ENCODE data around the gene LCE2B. TPM values are rescaled to one million over a fixed set of nuclear protein-coding genes. Genes with fewer than 3 reads are reported as not detected.

The LCE2B gene
- total and polyA plus RNA-seq, 2 experiments from 2014 or later, result not detected

DNA sequence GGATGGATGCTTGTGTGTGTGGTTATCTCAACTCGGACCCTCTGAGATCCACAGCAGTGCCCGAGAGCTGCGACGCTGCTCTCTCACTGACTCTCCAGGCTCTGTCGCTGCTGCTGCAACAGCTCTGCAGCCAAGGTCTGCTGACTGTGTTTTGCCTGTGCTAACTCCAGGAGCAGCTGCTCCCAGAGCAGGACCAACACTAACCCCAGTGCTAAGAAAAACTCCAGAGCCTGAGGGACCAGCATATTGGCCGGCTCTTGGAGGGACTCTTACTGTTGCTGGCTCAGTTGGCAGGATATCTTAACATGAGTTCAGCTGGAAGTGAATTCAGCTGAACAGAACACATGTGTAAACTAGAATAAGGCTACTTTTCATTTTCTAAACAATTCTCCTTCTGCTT lies 6.5 kb upstream of the LCE2B start:
- 52 to 56% methylated on average over 6 of the region's 6 CpGs for WGBS, 2 experiments (ENCODE audit: low coverage in 1 of 2, low lambda C conversion rate in 2 of 2, missing lambda C conversion rate in 2 of 2)
- peaks cover 5% of the 10 kb centered on the region for H3K4me1 ChIP-seq (ENCODE audit: insufficient read depth)
- H3K36me3 ChIP-seq (ENCODE audit: low read depth), result no peaks in the 10 kb centered on the region

DNA sequence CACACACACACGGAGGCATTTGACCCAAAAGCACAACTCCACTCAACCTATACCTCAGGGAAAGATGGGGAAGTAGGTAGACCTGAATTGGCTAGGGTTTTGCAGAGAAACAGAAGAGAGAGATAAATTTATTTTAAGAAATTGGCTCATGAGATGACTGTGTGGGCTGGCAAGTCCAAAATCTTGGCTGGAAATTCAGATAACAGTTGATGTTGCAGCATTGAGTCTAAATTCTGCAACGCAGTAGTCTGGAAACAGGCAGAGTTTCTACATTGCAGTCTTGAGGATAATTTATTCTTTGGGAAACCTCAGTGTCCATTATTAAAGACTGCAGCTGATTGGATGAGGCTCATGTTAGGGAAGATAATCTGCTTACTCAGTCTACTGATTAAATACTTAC lies 4.3 kb upstream of the LCE2B start:
- H3F3A ChIP-seq (ENCODE audit: insufficient read depth), result peaks cover 8% of the 10 kb centered on the region; the same call in 1 of the 2 replicates
- H3K27ac ChIP-seq, result no peak overlapping the region
- no peak overlapping the region for H3K4me3 ChIP-seq
- H3K9me2 ChIP-seq (ENCODE audit: insufficient read depth), result no peaks in the 10 kb centered on the region
- WGBS, 2 experiments (ENCODE audit: low coverage in 1 of 2, low lambda C conversion rate in 2 of 2, missing lambda C conversion rate in 2 of 2), result 5 to 8% methylated on average over 2 of the region's 2 CpGs
- no peaks in the 10 kb centered on the region for H3K27me3 ChIP-seq (replicated peaks; ENCODE audit: insufficient read depth)
- no peak overlapping the region for H3K4me2 ChIP-seq (ENCODE audit: unreplicated experiment)
- in situ Hi-C loops (cut with MboI), result no loop called here
- H3K4me1 ChIP-seq (ENCODE audit: insufficient read depth), result peaks cover 5% of the 10 kb centered on the region
- H3K36me3 ChIP-seq (ENCODE audit: low read depth), result no peaks in the 10 kb centered on the region
- H3K79me2 ChIP-seq (ENCODE audit: insufficient read depth), result no peaks in the 10 kb centered on the region
- H2AFZ ChIP-seq, result no peak overlapping the region
- no peaks in the 10 kb centered on the region for H3K9me3 ChIP-seq (ENCODE audit: low read depth)
- peak; percentile 25 for DNase-seq
- no peaks in the 10 kb centered on the region for H4K20me1 ChIP-seq (ENCODE audit: insufficient read depth)
- no peak overlapping the region for H3K9ac ChIP-seq
- TF ChIP-seq EZH2phosphoT487 (IDR thresholded peaks at IDR 0.05; ENCODE audit: insufficient read depth, low read depth) (no peak), EZH2 (IDR thresholded peaks at IDR 0.05; ENCODE audit: insufficient read depth, poor library complexity, severe bottlenecking) (no peak)

More for the DNA sequence above, 6.5 kb upstream of the LCE2B start:
- no peak for DNase-seq
- no peak overlapping the region for H2AFZ ChIP-seq
- H3K4me2 ChIP-seq (ENCODE audit: unreplicated experiment), result no peak overlapping the region
- no peak overlapping the region for H3K9ac ChIP-seq
- H3K9me2 ChIP-seq (ENCODE audit: insufficient read depth), result no peaks in the 10 kb centered on the region
- in situ Hi-C loops (cut with MboI), result no loop called here
- no peaks in the 10 kb centered on the region for H4K20me1 ChIP-seq (ENCODE audit: insufficient read depth)
- no peaks in the 10 kb centered on the region for H3K27me3 ChIP-seq (replicated peaks; ENCODE audit: insufficient read depth)
- H3K27ac ChIP-seq, result no peak overlapping the region
- no peak overlapping the region for H3K4me3 ChIP-seq
- TF ChIP-seq EZH2 (IDR thresholded peaks at IDR 0.05; ENCODE audit: insufficient read depth, poor library complexity, severe bottlenecking) (no peak), EZH2phosphoT487 (IDR thresholded peaks at IDR 0.05; ENCODE audit: insufficient read depth, low read depth) (no peak)
- no peaks in the 10 kb centered on the region for H3K9me3 ChIP-seq (ENCODE audit: low read depth)
- H3K79me2 ChIP-seq (ENCODE audit: insufficient read depth), result no peaks in the 10 kb centered on the region
- peaks cover 8% of the 10 kb centered on the region; the same call in 1 of the 2 replicates for H3F3A ChIP-seq (ENCODE audit: insufficient read depth)

DNA sequence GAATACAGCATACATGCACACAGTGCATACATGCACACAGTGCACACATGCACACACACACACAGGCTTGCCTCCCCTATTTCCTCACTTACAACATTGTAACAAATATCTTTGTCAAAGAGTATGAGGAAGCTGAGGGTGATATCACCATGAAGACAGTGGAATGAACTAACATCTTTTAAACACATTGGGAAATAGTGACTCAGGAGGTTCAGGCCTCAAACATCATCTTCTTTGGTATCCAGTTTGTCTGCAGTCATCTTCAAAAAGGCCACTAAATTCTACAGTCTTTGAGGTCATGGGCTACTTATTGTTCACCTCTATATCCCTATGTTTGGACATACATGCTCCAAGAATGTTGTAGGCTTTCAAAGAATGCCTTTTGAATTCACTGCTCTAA lies 2.1 kb upstream of the LCE2B start:
- Histone ChIP-seq H3K9me3 (ENCODE audit: low read depth) (no peaks in the 10 kb centered on the region), H3K4me3 (no peak overlapping the region), H3K4me2 (ENCODE audit: unreplicated experiment) (no peak overlapping the region), H3K79me2 (ENCODE audit: insufficient read depth) (no peaks in the 10 kb centered on the region), H3K27me3 (replicated peaks; ENCODE audit: insufficient read depth) (no peaks in the 10 kb centered on the region), H3K27ac (no peak overlapping the region), H3K36me3 (ENCODE audit: low read depth) (no peaks in the 10 kb centered on the region), H3K4me1 (ENCODE audit: insufficient read depth) (peaks cover 5% of the 10 kb centered on the region), H3K9ac (no peak overlapping the region), H2AFZ (no peak overlapping the region), H3F3A (ENCODE audit: insufficient read depth) (peaks cover 8% of the 10 kb centered on the region; the same call in 1 of the 2 replicates), H4K20me1 (ENCODE audit: insufficient read depth) (no peaks in the 10 kb centered on the region), H3K9me2 (ENCODE audit: insufficient read depth) (no peaks in the 10 kb centered on the region)
- TF ChIP-seq EZH2phosphoT487 (IDR thresholded peaks at IDR 0.05; ENCODE audit: insufficient read depth, low read depth), result no peak
- TF ChIP-seq EZH2 (IDR thresholded peaks at IDR 0.05; ENCODE audit: insufficient read depth, poor library complexity, severe bottlenecking), result no peak
- peak; percentile 79 for DNase-seq
- in situ Hi-C loops (cut with MboI), result no loop called here

DNA sequence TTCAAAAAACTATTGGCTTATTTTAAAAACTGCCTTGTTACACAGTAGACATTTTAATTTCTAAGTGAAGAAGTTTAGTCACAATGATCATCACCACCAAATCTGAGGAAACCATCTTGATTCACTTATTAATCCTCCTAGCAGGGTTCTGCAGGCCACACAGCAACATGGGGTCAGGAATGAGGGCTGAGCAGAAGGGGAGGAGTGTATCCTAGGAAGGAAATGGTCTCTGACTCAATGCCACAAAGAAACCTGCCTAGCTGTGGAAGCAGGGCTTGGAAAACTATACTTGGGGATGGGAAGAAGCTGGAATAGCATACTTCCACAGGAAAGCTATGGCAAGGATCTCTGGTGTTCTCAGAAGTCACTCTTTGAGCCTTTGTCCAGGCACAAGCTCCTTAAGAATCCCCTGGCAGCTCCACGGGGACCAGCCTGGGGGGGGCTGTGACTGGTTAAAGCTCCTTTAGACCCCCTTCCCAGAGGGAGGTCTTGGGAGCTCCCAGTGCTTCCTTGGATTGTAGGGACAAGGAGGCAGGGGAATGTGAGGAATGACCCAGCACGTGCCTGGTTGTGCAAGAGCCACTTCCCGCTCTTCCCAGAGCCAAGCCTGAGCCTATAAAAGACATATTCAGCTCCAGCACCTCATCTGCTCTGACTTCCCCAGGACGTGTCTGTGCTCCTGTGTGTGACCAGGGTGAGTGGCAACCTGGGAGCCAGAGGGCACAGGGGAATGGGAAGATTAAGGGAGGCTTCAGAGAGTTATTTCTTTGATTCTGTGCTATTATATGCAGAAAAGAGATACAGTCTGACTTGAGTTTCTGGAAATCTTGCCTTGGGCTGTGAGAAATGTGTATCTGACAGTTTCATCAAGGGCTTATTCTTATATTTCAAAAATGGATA lies 12.0 kb downstream of the LCE2B start, which contains the start of gene LCE2A:
Gene LCE2A (plus strand): TSS at position 645 of the 900 bp plus-strand sequence. CDS start 557 bp downstream, outside the sequence.
- WGBS, 2 experiments (ENCODE audit: low coverage in 1 of 2, low lambda C conversion rate in 2 of 2, missing lambda C conversion rate in 2 of 2), result 2 to 13% methylated on average over 4 of the region's 4 CpGs
- peak within 1 kb of the TSS; percentile 50 for H3K27ac ChIP-seq
- TF ChIP-seq EZH2phosphoT487 (IDR thresholded peaks at IDR 0.05; ENCODE audit: insufficient read depth, low read depth), result no peak
- no peak for TF ChIP-seq EZH2 (IDR thresholded peaks at IDR 0.05; ENCODE audit: insufficient read depth, poor library complexity, severe bottlenecking)
- peak; percentile 61 for DNase-seq
- H3K27me3 ChIP-seq (replicated peaks; ENCODE audit: insufficient read depth), result no peaks in the 10 kb centered on the region
- no peaks in the 10 kb centered on the region for H3K79me2 ChIP-seq (ENCODE audit: insufficient read depth)
- peak within 1 kb of the TSS; percentile 11; the same call in 1 of the 2 replicates for H3K4me3 ChIP-seq
- peaks cover 25% of the 10 kb centered on the region; the same call in 1 of the 2 replicates for H3F3A ChIP-seq (ENCODE audit: insufficient read depth)
- peak within 1 kb of the TSS; percentile 57 for H2AFZ ChIP-seq
- H4K20me1 ChIP-seq (ENCODE audit: insufficient read depth), result no peaks in the 10 kb centered on the region
- H3K4me2 ChIP-seq (ENCODE audit: unreplicated experiment), result peak within 1 kb of the TSS; percentile 41
- no peak within 1 kb of the TSS for H3K9ac ChIP-seq
- no peaks in the 10 kb centered on the region for H3K36me3 ChIP-seq (ENCODE audit: low read depth)
- peaks cover 32% of the 10 kb centered on the region for H3K4me1 ChIP-seq (ENCODE audit: insufficient read depth)
- H3K9me3 ChIP-seq (ENCODE audit: low read depth), result no peaks in the 10 kb centered on the region
- no peaks in the 10 kb centered on the region for H3K9me2 ChIP-seq (ENCODE audit: insufficient read depth)
- in situ Hi-C loops (cut with MboI), result no loop called here

Measured in GM23248 (cell line).